SK-N-MC (cell line): ENCODE data around the gene TNRC6C.

Experiments
- EZH2 ChIP-seq: fragments of 200-600 bp; sonication (generic); IDR thresholded peaks from one replicate; pipeline ENCODE4 v1.6.1; 2017; ENCODE audit warnings: antibody characterized with exemption
- FOXP2 ChIP-seq: optimal IDR thresholded peaks from 2 replicates; pipeline ENCODE3; 2011; ENCODE audit warnings: mild to moderate bottlenecking, moderate library complexity; ENCODE audit not compliant: insufficient read depth; ENCODE audit errors: extremely low read length, control extremely low read depth
- POLR2AphosphoS5 ChIP-seq: IDR thresholded peaks from 2 replicates; pipeline ENCODE4 v1.6.1; 2012; ENCODE audit warnings: mild to moderate bottlenecking, low read depth, low read length, borderline replicate concordance

DNA sequence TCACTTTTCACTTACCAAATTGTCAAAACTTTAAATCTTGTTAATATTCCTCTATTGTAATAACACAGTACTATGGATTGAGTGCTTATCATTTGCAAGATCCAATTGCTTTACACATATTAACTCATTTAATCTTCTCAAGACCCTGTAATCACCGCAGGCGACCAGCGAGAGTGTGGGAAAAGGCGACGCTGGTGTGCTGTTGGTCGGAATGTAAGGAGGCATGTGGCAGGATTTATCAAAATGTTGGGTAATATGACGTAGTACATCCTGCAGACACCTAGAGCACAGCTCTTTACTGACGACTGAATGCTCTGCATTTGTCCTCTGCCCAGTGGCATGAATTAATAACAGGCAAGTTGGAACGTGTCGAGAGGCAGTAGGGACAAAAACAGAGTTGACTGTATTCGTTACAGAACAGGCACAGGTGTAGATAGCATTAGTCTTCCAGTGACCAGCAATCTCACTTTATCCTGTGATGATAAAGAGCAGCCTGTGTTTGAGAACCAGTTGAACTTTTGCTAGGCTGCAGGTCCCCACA is 80.3 kb downstream of the TNRC6C start:
- TF ChIP-seq EZH2, result no peak
- no peak for TF ChIP-seq POLR2AphosphoS5
- TF ChIP-seq FOXP2, result no peak
